K562 (cell line): ENCODE measurements around the gene REPS1. TPM values are rescaled to one million over a fixed set of nuclear protein-coding genes. Genes with fewer than 3 reads are reported as not detected.

Experiments
- ARHGAP35 ChIP-seq: fragments of 450-650 bp; IDR thresholded peaks from 2 replicates; pipeline ENCODE4 v1.6.1; 2018; ENCODE audit not compliant: partially characterized antibody
- ATF1 ChIP-seq, 2 experiments: fragments of 450-650 bp in 1 of 2; IDR thresholded peaks; 2 replicates each; pipeline ENCODE4 v1.6.1; 2016; ENCODE audit warnings: missing compliant biosample characterization in 1 of 2, missing genetic modification characterization in 1 of 2
- BACH1 ChIP-seq: fragments of 200-800 bp; sonication (Bioruptor generic); IDR thresholded peaks from 2 replicates; pipeline ENCODE4 v1.6.1; 2016; ENCODE audit warnings: missing genetic modification characterization, missing compliant biosample characterization
- C11orf30 ChIP-seq: fragments of 450-650 bp; IDR thresholded peaks from 2 replicates; pipeline ENCODE4 v1.6.1; 2016; ENCODE audit warnings: low read depth, mild to moderate bottlenecking
- DIDO1 ChIP-seq: fragments of 450-650 bp; IDR thresholded peaks from 2 replicates; pipeline ENCODE4 v1.6.1; 2016; ENCODE audit warnings: low read depth, missing biosample characterization, missing genetic modification characterization
- DPF2 ChIP-seq: fragments of 450-650 bp; IDR thresholded peaks from 2 replicates; pipeline ENCODE4 v1.6.1; 2016
- GTF2F1 ChIP-seq: IDR thresholded peaks from 2 replicates; pipeline ENCODE4 v1.6.1; 2011; ENCODE audit warnings: low read depth, low read length, improper control_type of control experiment
- MAFF ChIP-seq: IDR thresholded peaks from 2 replicates; pipeline ENCODE4 v1.6.1; 2012; ENCODE audit warnings: low read length, improper control_type of control experiment
- MAFG ChIP-seq: fragments of 450-650 bp; conservative IDR thresholded peaks from 2 replicates; pipeline ENCODE4 v1.6.1; 2016; ENCODE audit warnings: missing genetic modification characterization, missing compliant biosample characterization
- NFE2 ChIP-seq: IDR thresholded peaks from 2 replicates; pipeline ENCODE4 v1.6.1; 2014; ENCODE audit warnings: antibody characterized with exemption, low read depth
- NR2F6 ChIP-seq: fragments of 450-650 bp; formaldehyde crosslinking; IDR thresholded peaks from 2 replicates; pipeline ENCODE4 v1.4.0; 2020; ENCODE audit warnings: mild to moderate bottlenecking
- PTBP1 ChIP-seq: fragments of 200-400 bp; formaldehyde crosslinking; IDR thresholded peaks from 2 replicates; pipeline ENCODE4 v1.6.1; 2017; ENCODE audit warnings: low read depth, low read length
- RFX1 ChIP-seq: fragments of 450-650 bp; IDR thresholded peaks from 2 replicates; pipeline ENCODE4 v1.6.1; 2016; ENCODE audit warnings: mild to moderate bottlenecking, moderate library complexity
- SMAD2 ChIP-seq: fragments of 150-350 bp; IDR thresholded peaks from 2 replicates; pipeline ENCODE4 v1.6.1; 2014; ENCODE audit warnings: low read depth, mild to moderate bottlenecking, low read length
- TCFL5 ChIP-seq: fragments of 250-450 bp; sonication (Bioruptor Pico); conservative IDR thresholded peaks from 2 replicates; pipeline ENCODE4 v1.6.1; 2021; ENCODE audit warnings: mild to moderate bottlenecking, moderate library complexity, matching md5 sums
- ZFX ChIP-seq: sonication (generic); formaldehyde crosslinking; IDR thresholded peaks from 2 replicates; pipeline ENCODE4 v1.8.0; 2022; ENCODE audit warnings: mild to moderate bottlenecking, missing genetic modification reagents, moderate library complexity
- ZNF316 ChIP-seq: fragments of 450-650 bp; IDR thresholded peaks from 2 replicates; pipeline ENCODE4 v1.6.1; 2016
- ZNF384 ChIP-seq: IDR thresholded peaks from 2 replicates; pipeline ENCODE4 v1.6.1; 2012; ENCODE audit warnings: low read depth, low read length, improper control_type of control experiment
- polyA plus RNA-seq, 8 experiments: library from polyadenylated mRNA; depleted of rRNA in 4 of 8; stranded (reverse) in 5 of 8; unstranded in 3 of 8; fragments of >200 nt; fragmentation: Nextera tagmentation in 2 of 8; fragmentation: Illumina TruSeq in 1 of 8; extraction: Ambion mirVana in 2 of 8; extraction: Trizol in 1 of 8; gene quantifications; 2 replicates each; pipeline versions ENCODE4 v1.2.1 to v1.2.3, GENCODE V29; 2011 to 2014; ENCODE audit warnings: inconsistent platforms in 1 of 8, missing spikeins in 1 of 8
- total RNA-seq, 7 experiments: library from RNA; depleted of rRNA in 6 of 7; stranded (reverse); fragments of >200 nt in 6 of 7; fragmentation: Illumina TruSeq in 2 of 7; extraction: Trizol in 2 of 7; gene quantifications; 2 replicates each; pipeline versions ENCODE4 v1.2.1 to v1.2.3, GENCODE V29; 2011 to 2021; ENCODE audit warnings: low replicate concordance in 1 of 7
- TF ChIP-seq, protein P1 (sequence below): sonication (generic); formaldehyde crosslinking; IDR thresholded peaks from 2 replicates; pipeline ENCODE4 v1.8.1; 2022; ENCODE audit warnings: missing genetic modification reagents
- TF ChIP-seq, protein P2 (sequence below): fragments of 250-450 bp; sonication (Bioruptor Pico); IDR thresholded peaks from 2 replicates; pipeline ENCODE4 v1.8.0; 2022; ENCODE audit warnings: inconsistent platforms, mild to moderate bottlenecking, moderate library complexity, borderline replicate concordance
- TF ChIP-seq, protein P3 (sequence below): sonication (generic); formaldehyde crosslinking; IDR thresholded peaks from 2 replicates; pipeline ENCODE4 v1.8.0; 2022; ENCODE audit warnings: missing genetic modification reagents, mild to moderate bottlenecking, moderate library complexity, borderline replicate concordance

The REPS1 gene
- total and polyA plus RNA-seq, 9 of the 15 experiments (the other 6 are each of a cell fraction or from before 2014, with no cell fraction given), result 7.9 to 36.0 (median 27.8) TPM

DNA sequence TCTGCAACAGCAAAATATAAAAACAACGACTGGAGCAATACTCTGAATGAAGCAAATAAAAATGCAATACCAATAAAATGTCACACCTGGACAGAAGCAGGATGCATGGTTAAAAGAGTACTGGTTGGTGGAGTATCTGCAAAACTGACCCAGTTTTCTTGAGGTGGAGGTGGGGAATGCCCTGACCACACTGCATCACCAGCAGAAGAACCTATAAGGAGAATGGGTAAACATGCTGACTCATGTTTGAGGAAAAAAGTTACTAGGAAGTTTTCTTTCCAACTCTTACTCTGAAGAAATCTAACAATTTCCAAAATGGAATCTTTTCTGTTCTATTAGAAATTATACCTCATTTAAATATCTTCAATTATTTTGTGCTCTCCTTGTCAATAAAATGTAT is 43.6 kb downstream of the REPS1 start (continued):
- TF ChIP-seq DIDO1 (tag) (no peak), C11orf30 (peak; percentile 95), ZNF316 (peak; percentile 98), ARHGAP35 (no peak), ZNF384 (no peak), GTF2F1 (no peak), ATF1 (CRISPR knock-in tag; IDR thresholded peaks at IDR 0.05) (no peak), ATF1 (tag; IDR thresholded peaks at IDR 0.05) (0 out of 2 replicates have a peak, but pooled peaks have one; percentile 10), SMAD2 (no peak), DPF2 (0 out of 2 replicates have a peak, but pooled peaks have one; percentile 17), BACH1 (tag) (peak; percentile 94), RFX1 (no peak), NFE2 (peak; percentile 92), ZFX (no peak), MAFF (peak; percentile 89), PTBP1 (no peak), TCFL5 (CRISPR knock-in tag) (no peak), NR2F6 (no peak), MAFG (tag) (peak; percentile 93)
- TF ChIP-seq, protein P1, sequence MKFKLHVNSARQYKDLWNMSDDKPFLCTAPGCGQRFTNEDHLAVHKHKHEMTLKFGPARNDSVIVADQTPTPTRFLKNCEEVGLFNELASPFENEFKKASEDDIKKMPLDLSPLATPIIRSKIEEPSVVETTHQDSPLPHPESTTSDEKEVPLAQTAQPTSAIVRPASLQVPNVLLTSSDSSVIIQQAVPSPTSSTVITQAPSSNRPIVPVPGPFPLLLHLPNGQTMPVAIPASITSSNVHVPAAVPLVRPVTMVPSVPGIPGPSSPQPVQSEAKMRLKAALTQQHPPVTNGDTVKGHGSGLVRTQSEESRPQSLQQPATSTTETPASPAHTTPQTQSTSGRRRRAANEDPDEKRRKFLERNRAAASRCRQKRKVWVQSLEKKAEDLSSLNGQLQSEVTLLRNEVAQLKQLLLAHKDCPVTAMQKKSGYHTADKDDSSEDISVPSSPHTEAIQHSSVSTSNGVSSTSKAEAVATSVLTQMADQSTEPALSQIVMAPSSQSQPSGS (CRISPR knock-in tag), result no peak
- TF ChIP-seq, protein P2, sequence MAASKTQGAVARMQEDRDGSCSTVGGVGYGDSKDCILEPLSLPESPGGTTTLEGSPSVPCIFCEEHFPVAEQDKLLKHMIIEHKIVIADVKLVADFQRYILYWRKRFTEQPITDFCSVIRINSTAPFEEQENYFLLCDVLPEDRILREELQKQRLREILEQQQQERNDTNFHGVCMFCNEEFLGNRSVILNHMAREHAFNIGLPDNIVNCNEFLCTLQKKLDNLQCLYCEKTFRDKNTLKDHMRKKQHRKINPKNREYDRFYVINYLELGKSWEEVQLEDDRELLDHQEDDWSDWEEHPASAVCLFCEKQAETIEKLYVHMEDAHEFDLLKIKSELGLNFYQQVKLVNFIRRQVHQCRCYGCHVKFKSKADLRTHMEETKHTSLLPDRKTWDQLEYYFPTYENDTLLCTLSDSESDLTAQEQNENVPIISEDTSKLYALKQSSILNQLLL (CRISPR knock-in tag), result no peak
- TF ChIP-seq, protein P3, sequence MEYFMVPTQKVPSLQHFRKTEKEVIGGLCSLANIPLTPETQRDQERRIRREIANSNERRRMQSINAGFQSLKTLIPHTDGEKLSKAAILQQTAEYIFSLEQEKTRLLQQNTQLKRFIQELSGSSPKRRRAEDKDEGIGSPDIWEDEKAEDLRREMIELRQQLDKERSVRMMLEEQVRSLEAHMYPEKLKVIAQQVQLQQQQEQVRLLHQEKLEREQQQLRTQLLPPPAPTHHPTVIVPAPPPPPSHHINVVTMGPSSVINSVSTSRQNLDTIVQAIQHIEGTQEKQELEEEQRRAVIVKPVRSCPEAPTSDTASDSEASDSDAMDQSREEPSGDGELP (CRISPR knock-in tag), result no peak
